SU-DHL-6 (cell line): ENCODE results near the gene SERPINA3.

Source experiments
- EZH2phosphoT487 ChIP-seq: fragments of 200-600 bp; sonication (generic), shearing (Covaris generic); conservative IDR thresholded peaks from 2 replicates; pipeline ENCODE4 v1.6.1; 2018; ENCODE audit warnings: mild to moderate bottlenecking, antibody characterized with exemption, low read length, moderate library complexity, mixed read lengths
- TF ChIP-seq, protein P1 (sequence below): fragments of 200-600 bp; sonication (generic); IDR thresholded peaks from one replicate; pipeline ENCODE4 v1.5.1; 2017; ENCODE audit warnings: antibody characterized with exemption, mild to moderate bottlenecking, low read length, moderate library complexity; ENCODE audit not compliant: insufficient read depth, poor library complexity, severe bottlenecking

DNA sequence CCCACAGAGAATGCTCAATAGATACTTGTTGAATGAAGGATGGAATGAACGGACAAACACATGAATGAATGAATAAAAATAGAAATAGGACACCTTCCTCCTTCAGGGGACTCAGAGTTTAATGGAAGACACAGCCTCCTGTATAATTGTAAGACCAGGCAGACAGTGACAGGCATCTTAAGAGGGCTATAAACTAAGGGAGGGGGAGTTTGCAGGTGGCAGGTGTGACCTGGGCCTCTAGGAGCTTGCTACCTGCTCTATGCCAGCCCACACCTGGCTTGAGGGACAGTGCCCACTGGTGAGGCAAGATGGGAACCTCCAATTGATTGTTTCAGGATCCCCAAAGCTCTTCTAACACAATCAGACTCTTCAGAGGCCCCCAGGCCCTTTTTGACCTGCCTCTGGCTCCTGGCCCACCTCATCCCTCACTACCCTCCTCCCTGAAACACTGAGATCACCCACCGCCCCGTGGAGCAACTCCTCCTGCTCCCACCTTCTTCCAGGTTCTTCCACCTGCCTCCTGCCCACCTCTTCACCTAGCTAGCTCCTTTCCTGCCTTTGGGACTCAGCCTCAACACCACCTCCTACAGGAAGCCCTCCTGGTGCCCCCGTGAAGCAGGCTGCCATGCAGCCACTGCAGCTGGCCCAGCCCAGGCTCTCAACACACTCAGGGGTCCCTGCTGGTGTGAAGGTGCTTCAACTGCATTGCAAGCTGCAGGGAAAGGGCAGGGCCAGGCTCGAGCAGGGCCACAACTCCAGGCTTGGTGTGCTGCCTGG, 9.4 kb downstream of the SERPINA3 start:
- TF ChIP-seq, protein P1, sequence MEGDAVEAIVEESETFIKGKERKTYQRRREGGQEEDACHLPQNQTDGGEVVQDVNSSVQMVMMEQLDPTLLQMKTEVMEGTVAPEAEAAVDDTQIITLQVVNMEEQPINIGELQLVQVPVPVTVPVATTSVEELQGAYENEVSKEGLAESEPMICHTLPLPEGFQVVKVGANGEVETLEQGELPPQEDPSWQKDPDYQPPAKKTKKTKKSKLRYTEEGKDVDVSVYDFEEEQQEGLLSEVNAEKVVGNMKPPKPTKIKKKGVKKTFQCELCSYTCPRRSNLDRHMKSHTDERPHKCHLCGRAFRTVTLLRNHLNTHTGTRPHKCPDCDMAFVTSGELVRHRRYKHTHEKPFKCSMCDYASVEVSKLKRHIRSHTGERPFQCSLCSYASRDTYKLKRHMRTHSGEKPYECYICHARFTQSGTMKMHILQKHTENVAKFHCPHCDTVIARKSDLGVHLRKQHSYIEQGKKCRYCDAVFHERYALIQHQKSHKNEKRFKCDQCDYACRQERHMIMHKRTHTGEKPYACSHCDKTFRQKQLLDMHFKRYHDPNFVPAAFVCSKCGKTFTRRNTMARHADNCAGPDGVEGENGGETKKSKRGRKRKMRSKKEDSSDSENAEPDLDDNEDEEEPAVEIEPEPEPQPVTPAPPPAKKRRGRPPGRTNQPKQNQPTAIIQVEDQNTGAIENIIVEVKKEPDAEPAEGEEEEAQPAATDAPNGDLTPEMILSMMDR = no peak
- no peak for TF ChIP-seq EZH2phosphoT487
